Common myeloid progenitor, CD34-positive (primary cell): ENCODE measurements around the gene HARS1. TPM values are rescaled to one million over a fixed set of nuclear protein-coding genes. Genes with fewer than 3 reads are reported as not detected.
"Not testable (repeated sequence)": the region's sequence is repeated elsewhere in the genome, so short reads cannot be mapped to it uniquely, and the experiment has no call there.

Source experiments
- CTCF ChIA-PET: fragments of 350-600 bp; sonication (Branson Sonifier 250); formaldehyde crosslinking; loops from one replicate; lab custom pipeline; 2021; ENCODE audit warnings: antibody characterized with exemption; lab: Charles Lee
- POLR2A ChIA-PET: fragments of 350-600 bp; sonication (Branson Sonifier 250); formaldehyde crosslinking; loops from one replicate; lab custom pipeline; 2021; ENCODE audit warnings: antibody characterized with exemption; lab: Charles Lee
- DNase-seq, 3 donors: peaks; one replicate each; pipeline versions ENCODE4 v3.0.0 to v3.0.0-alpha.2; 2013
- H3K27ac ChIP-seq, 2 experiments: 1 replicate in 1 of 2; 2 replicates in 1 of 2; pipeline ENCODE4 v1.7.0; 2013; ENCODE audit warnings: inconsistent platforms in 2 of 2, low read length in 2 of 2, mild to moderate bottlenecking in 2 of 2, low read depth in 1 of 2, moderate library complexity in 1 of 2; ENCODE audit not compliant: severe bottlenecking in 2 of 2, insufficient read depth in 1 of 2, poor library complexity in 1 of 2
- H3K27me3 ChIP-seq, 5 experiments: replicated peaks in 2 of 5; 1 replicate in 3 of 5; 2 replicates in 2 of 5; pipeline versions ENCODE4 v1.6.1 to v1.7.0; 2013; ENCODE audit warnings: low read length in 4 of 5, mild to moderate bottlenecking in 2 of 5, moderate library complexity in 2 of 5, inconsistent platforms in 1 of 5; ENCODE audit not compliant: insufficient read depth in 5 of 5, control insufficient read depth in 4 of 5
- H3K36me3 ChIP-seq, 4 experiments: 1 replicate in 2 of 4; 2 replicates in 2 of 4; pipeline versions ENCODE4 v1.6.1 to v1.7.0; 2013; ENCODE audit warnings: low read length in 3 of 4, control low read depth in 1 of 4, mild to moderate bottlenecking in 1 of 4; ENCODE audit not compliant: control insufficient read depth in 4 of 4, insufficient read depth in 4 of 4
- H3K4me1 ChIP-seq, 4 experiments: 1 replicate in 3 of 4; 2 replicates in 1 of 4; pipeline versions ENCODE4 v1.6.1 to v1.7.1; 2013; ENCODE audit warnings: low read length in 3 of 4, mild to moderate bottlenecking in 3 of 4, control low read depth in 1 of 4, inconsistent platforms in 1 of 4, moderate library complexity in 1 of 4; ENCODE audit not compliant: control insufficient read depth in 4 of 4, insufficient read depth in 4 of 4; ENCODE audit errors: control extremely low read depth in 1 of 4
- H3K4me3 ChIP-seq, 7 experiments: 1 replicate in 4 of 7; 2 replicates in 3 of 7; pipeline versions ENCODE4 v1.5.1 to v1.7.0; 2013; ENCODE audit warnings: mild to moderate bottlenecking in 7 of 7, low read length in 6 of 7, moderate library complexity in 6 of 7, inconsistent platforms in 2 of 7, low read depth in 2 of 7, control low read depth in 1 of 7; ENCODE audit not compliant: insufficient read depth in 4 of 7, control insufficient read depth in 1 of 7; ENCODE audit errors: extremely low read depth in 1 of 7
- H3K9me3 ChIP-seq, 5 experiments: 1 replicate in 4 of 5; 2 replicates in 1 of 5; pipeline versions ENCODE4 v1.6.1 to v1.7.1; 2013; ENCODE audit warnings: low read length in 4 of 5, mild to moderate bottlenecking in 2 of 5, inconsistent platforms in 1 of 5, low read depth in 1 of 5, moderate library complexity in 1 of 5; ENCODE audit not compliant: control insufficient read depth in 4 of 5, insufficient read depth in 2 of 5; ENCODE audit errors: control extremely low read depth in 1 of 5
- WGBS: methylation state at CpG from one replicate; pipeline ENCODE4 v1.1.5; 2013; ENCODE audit not compliant: insufficient coverage; 5-methylcytosine and 5-hydroxymethylcytosine counted together
- polyA plus RNA-seq: library from polyadenylated mRNA; unstranded; fragments of 120-200 nt; gene quantifications from one replicate; pipeline ENCODE4 v1.2.1, GENCODE V29; 2013

Gene HARS1
- 54.6 TPM for polyA plus RNA-seq

GRCh38 chr5:140690941-140691924 is at the start of gene HARS1, which contains the start of gene HARS2:
Gene HARS1, minus strand, starts transcription at chr5:140691370. Its CDS starts 66 bp downstream, at chr5:140691304.
Gene HARS2, plus strand, starts transcription at chr5:140691455. Its CDS starts 194 bp downstream, at chr5:140691649.
- peak within 1 kb of the TSS; percentile 78 to 92 for H3K27ac ChIP-seq
- H3K36me3 ChIP-seq: peaks cover 16 to 42% (median 35%) of the 10 kb centered on the region in 4 experiments
- ChIA-PET CTCF (interaction anchor here (0.6 to 1.5 kb wide), 11 partner anchors 10 to 482 kb away, joined by 3 to 5 read pairs (median 3); partner anchors contain the start of genes ANKHD1, EIF4EBP3, IK and NDUFA2), POLR2A (interaction anchor here (0.6 to 1.2 kb wide), 5 partner anchors 10 to 203 kb away, joined by 3 to 5 read pairs (median 4); partner anchors contain the start of genes IK and NDUFA2)
- no peaks in the 10 kb centered on the region for H3K9me3 ChIP-seq
- peaks cover 12 to 18% (median 15%) of the 10 kb centered on the region in 4 experiments for H3K4me1 ChIP-seq
- no peaks in the 10 kb centered on the region for H3K27me3 ChIP-seq
- DNase-seq: peak; percentile 82 to 91 (median 84)
- peak within 1 kb of the TSS; percentile 75 to 96 (median 92) for H3K4me3 ChIP-seq
- 0% methylated on average over 56 of the region's 61 CpGs for WGBS

- no peaks in the 10 kb centered on the region for H3K36me3 ChIP-seq
- CTCF ChIA-PET: no interaction called here
- H3K4me3 ChIP-seq: no peak overlapping the region
- DNase-seq: no peak
- H3K27me3 ChIP-seq: peaks cover 0 to 2% (median 0%) of the 10 kb centered on the region in 5 experiments
- POLR2A ChIA-PET: no interaction called here
- WGBS: no CpG with 5 or more reads among the region's 1 CpG
- H3K9me3 ChIP-seq: peaks cover 0 to 36% (median 6%) of the 10 kb centered on the region in 5 experiments
- no peaks in the 10 kb centered on the region for H3K4me1 ChIP-seq
- no peak overlapping the region for H3K27ac ChIP-seq
Observed at GRCh38 chr5:140737486-140737885, 46.3 kb upstream of the HARS1 start.

- CTCF ChIA-PET: no interaction called here
Observed at GRCh38 chr5:140734354-140734753, 43.2 kb upstream of the HARS1 start.

GRCh38 chr5:140733098-140733497 is 41.9 kb upstream of the HARS1 start:
- no peak for DNase-seq
- WGBS: 78% methylated on average over 3 of the region's 4 CpGs

More at GRCh38 chr5:140734354-140734753, 43.2 kb upstream of the HARS1 start:
- Histone ChIP-seq H3K4me1 (no peaks in the 10 kb centered on the region), H3K27ac (no peak overlapping the region), H3K4me3 (no peak overlapping the region), H3K9me3 (peaks cover 0 to 21% (median 4%) of the 10 kb centered on the region in 5 experiments), H3K36me3 (no peaks in the 10 kb centered on the region), H3K27me3 (peaks cover 0 to 2% (median 0%) of the 10 kb centered on the region in 5 experiments)
- POLR2A ChIA-PET: no interaction called here
- WGBS: 54% methylated on average over 4 of the region's 7 CpGs
- DNase-seq: no peak

GRCh38 chr5:140725799-140726471 is 34.8 kb upstream of the HARS1 start:
- peak overlapping the region in 6 of 7 experiments; percentile 21 to 71 (median 27) for H3K4me3 ChIP-seq
- POLR2A ChIA-PET: no interaction called here
- DNase-seq: peak; percentile 73 to 89 (median 88)

More at GRCh38 chr5:140733098-140733497, 41.9 kb upstream of the HARS1 start:
- no peaks in the 10 kb centered on the region for H3K36me3 ChIP-seq
- POLR2A ChIA-PET: no interaction called here
- no peaks in the 10 kb centered on the region for H3K4me1 ChIP-seq
- CTCF ChIA-PET: no interaction called here
- H3K9me3 ChIP-seq: peaks cover 0 to 18% (median 4%) of the 10 kb centered on the region in 5 experiments
- H3K27ac ChIP-seq: no peak overlapping the region
- H3K27me3 ChIP-seq: peaks cover 0 to 3% (median 0%) of the 10 kb centered on the region in 5 experiments
- no peak overlapping the region for H3K4me3 ChIP-seq

GRCh38 chr5:140721395-140721794 is 30.2 kb upstream of the HARS1 start:
- H3K9me3 ChIP-seq, H3K27ac ChIP-seq, POLR2A ChIA-PET, DNase-seq, H3K4me3 ChIP-seq, H3K4me1 ChIP-seq, H3K36me3 ChIP-seq: not testable (repeated sequence)
- peaks cover 0 to 13% (median 4%) of the 10 kb centered on the region in 5 experiments for H3K27me3 ChIP-seq
- CTCF ChIA-PET: interaction anchor here (0.6 to 1.5 kb wide), 6 partner anchors 117 to 929 kb away, joined by 3 to 4 read pairs (median 3); no protein-coding TSS in a partner anchor
- WGBS: 100% methylated on average over 1 of the region's 5 CpGs

More at GRCh38 chr5:140725799-140726471, 34.8 kb upstream of the HARS1 start:
- CTCF ChIA-PET: interaction anchor here (0.8 kb wide), 1 partner anchor 9 kb away, joined by 4 read pairs; no protein-coding TSS in a partner anchor
- WGBS: 17% methylated on average over 13 of the region's 23 CpGs
- H3K27ac ChIP-seq: no peak overlapping the region
- no peaks in the 10 kb centered on the region for H3K36me3 ChIP-seq
- no peaks in the 10 kb centered on the region for H3K9me3 ChIP-seq
- H3K27me3 ChIP-seq: peaks cover 0 to 17% (median 5%) of the 10 kb centered on the region in 5 experiments
- H3K4me1 ChIP-seq: peaks cover 0 to 4% (median 0%) of the 10 kb centered on the region in 4 experiments
